ENCODE results near the gene PITRM1.

Gene PITRM1

GRCh38 chr10:3210251-3210877 lies 37.8 kb upstream of the PITRM1 start:
- Histone ChIP-seq H3K9me3 (ENCODE audit: low read length) (no peaks in the 10 kb centered on the region), H3K27ac (ENCODE audit: low read depth, low read length) (no peak overlapping the region), H3K9ac (ENCODE audit: low read length) (no peak overlapping the region), H3K36me3 (ENCODE audit: insufficient read depth, low read length) (no peaks in the 10 kb centered on the region), H3K27me3 (ENCODE audit: control insufficient read depth in 1 of 2, insufficient read depth in 2 of 2, low read length in 2 of 2) (no peaks in the 10 kb centered on the region), H3K4me3 (ENCODE audit: low read depth in 1 of 2, low read length in 2 of 2) (no peak overlapping the region), H3K4me1 (ENCODE audit: insufficient read depth, low read length) (peaks cover 20% of the 10 kb centered on the region)

DNA sequence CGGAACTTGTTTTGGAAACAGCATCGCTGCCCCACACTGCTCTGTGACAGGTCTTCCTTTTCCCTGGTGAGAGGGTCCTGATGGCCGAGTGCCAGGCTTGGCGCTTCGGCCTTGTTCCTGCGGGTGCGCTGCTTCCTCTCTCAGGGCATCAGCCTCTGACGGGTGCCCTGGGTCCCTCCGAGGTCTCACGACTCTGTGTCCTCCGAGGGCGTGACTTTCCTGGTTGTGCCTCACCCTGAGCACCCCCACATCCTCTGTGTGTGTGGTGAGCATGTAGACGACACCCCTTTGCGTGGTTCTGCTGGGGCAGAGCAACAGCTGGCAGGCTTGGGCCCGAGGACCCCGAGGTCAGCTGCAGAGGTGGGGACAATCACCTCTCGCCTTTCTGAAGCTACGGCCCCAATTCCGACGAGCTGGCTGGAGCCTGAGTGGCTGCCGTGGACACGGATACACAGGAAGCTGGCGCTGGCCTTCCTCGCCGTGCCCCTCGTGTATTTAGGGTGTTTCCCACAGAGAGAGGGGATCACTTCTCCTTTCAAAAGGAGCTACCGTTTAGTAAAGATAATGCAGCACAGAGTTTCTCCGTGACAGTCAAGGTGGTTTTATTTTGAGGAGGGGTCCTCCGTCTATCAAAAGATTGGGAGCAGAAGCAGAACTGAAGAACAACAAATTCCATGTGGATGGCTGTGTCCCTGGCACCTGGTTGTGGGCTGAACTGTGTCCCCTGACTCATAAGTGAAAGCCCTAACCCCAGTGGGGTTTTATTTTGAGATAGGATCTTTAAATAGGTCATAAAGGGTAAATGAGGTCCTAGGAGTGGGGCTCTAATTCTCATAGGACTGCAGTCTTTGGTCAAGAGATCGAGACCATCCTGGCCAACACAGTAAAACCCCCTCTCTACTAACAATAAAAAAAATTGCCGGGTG lies 36.2 kb upstream of the PITRM1 start:
- Histone ChIP-seq H3K4me1 (ENCODE audit: insufficient read depth, low read length) (peaks cover 10% of the 10 kb centered on the region), H3K27ac (ENCODE audit: low read depth, low read length) (no peak overlapping the region), H3K9me3 (ENCODE audit: low read length) (no peaks in the 10 kb centered on the region), H3K27me3 (ENCODE audit: control insufficient read depth in 1 of 2, insufficient read depth in 2 of 2, low read length in 2 of 2) (no peaks in the 10 kb centered on the region), H3K9ac (ENCODE audit: low read length) (no peak overlapping the region), H3K4me3 (ENCODE audit: low read depth in 1 of 2, low read length in 2 of 2) (no peak overlapping the region), H3K36me3 (ENCODE audit: insufficient read depth, low read length) (no peaks in the 10 kb centered on the region)

DNA sequence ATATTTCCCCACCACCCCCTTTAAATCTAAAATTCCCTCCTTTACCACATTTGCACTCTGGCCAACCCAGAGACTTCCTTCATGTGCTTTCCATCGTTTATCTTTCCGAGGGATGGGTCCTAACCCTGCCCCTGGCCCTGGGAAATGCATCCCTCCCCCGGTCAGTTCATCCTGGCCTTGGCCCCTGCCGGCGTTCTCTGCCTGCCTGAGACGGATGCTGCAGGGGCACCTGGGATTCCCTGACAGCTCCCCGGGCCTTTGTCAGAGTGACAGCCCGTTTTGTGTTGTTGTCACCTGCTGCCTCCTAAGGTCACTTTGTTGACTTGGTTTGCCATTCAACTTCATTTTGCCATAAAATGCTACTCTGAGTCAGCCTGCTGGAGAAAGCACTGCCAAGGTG lies 34.8 kb upstream of the PITRM1 start:
- H3K9me3 ChIP-seq (ENCODE audit: low read length) = no peaks in the 10 kb centered on the region
- no peak overlapping the region for H3K27ac ChIP-seq (ENCODE audit: low read depth, low read length)
- no peaks in the 10 kb centered on the region for H3K36me3 ChIP-seq (ENCODE audit: insufficient read depth, low read length)
- H3K9ac ChIP-seq (ENCODE audit: low read length) = no peak overlapping the region
- no peaks in the 10 kb centered on the region for H3K27me3 ChIP-seq (ENCODE audit: control insufficient read depth in 1 of 2, insufficient read depth in 2 of 2, low read length in 2 of 2)
- no peaks in the 10 kb centered on the region for H3K4me1 ChIP-seq (ENCODE audit: insufficient read depth, low read length)
- H3K4me3 ChIP-seq (ENCODE audit: low read depth in 1 of 2, low read length in 2 of 2) = no peak overlapping the region

GRCh38 chr10:3206511-3207157 lies 34.1 kb upstream of the PITRM1 start:
- Histone ChIP-seq H3K27ac (ENCODE audit: low read depth, low read length) (no peak overlapping the region), H3K4me3 (ENCODE audit: low read depth in 1 of 2, low read length in 2 of 2) (no peak overlapping the region), H3K4me1 (ENCODE audit: insufficient read depth, low read length) (no peaks in the 10 kb centered on the region), H3K9me3 (ENCODE audit: low read length) (no peaks in the 10 kb centered on the region), H3K27me3 (ENCODE audit: control insufficient read depth in 1 of 2, insufficient read depth in 2 of 2, low read length in 2 of 2) (no peaks in the 10 kb centered on the region), H3K9ac (ENCODE audit: low read length) (no peak overlapping the region), H3K36me3 (ENCODE audit: insufficient read depth, low read length) (no peaks in the 10 kb centered on the region)

GRCh38 chr10:3203972-3204371 lies 31.4 kb upstream of the PITRM1 start:
- Histone ChIP-seq H3K9ac (ENCODE audit: low read length) (no peak overlapping the region), H3K4me1 (ENCODE audit: insufficient read depth, low read length) (no peaks in the 10 kb centered on the region), H3K27me3 (ENCODE audit: control insufficient read depth in 1 of 2, insufficient read depth in 2 of 2, low read length in 2 of 2) (no peaks in the 10 kb centered on the region), H3K27ac (ENCODE audit: low read depth, low read length) (no peak overlapping the region), H3K36me3 (ENCODE audit: insufficient read depth, low read length) (no peaks in the 10 kb centered on the region), H3K9me3 (ENCODE audit: low read length) (no peaks in the 10 kb centered on the region), H3K4me3 (ENCODE audit: low read depth in 1 of 2, low read length in 2 of 2) (no peak overlapping the region)

DNA sequence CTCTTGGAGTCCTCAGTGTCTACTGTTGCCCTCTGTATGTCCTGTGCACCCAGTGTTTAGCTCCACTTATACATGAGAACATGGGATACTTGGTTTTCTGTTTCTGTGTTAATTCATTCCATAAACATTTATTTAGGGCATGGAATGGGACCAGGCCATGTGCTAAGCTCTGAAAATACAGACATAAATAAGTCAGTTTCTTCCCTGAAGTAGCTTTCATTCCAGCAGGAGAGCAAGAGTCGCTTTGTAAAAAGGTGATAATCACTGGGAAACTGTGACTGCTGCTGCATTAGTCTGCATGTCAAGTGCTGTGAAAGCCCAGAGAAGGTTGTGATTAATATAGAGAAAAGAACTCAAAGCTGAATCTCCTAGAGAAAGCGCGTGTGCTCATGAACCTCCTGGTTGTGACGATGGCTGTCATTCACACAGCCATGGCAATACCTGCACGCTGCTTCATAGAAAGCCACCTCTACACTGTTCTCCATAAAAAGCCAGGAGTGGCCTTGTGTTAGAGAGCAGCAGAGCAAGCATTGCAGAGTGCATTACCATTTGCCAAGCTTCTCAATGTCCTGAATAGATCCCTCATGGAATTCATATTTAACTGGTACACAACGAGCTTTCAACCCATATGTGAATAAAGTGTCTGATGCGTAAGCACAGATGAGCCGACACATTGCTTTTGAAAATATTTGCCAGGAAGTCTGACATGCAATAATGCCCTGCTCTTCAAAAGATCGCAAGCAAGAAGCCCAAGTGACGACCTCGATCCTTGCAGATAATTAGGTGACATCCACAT lies 30.6 kb upstream of the PITRM1 start:
- Histone ChIP-seq H3K36me3 (ENCODE audit: insufficient read depth, low read length) (no peaks in the 10 kb centered on the region), H3K27ac (ENCODE audit: low read depth, low read length) (no peak overlapping the region), H3K27me3 (ENCODE audit: control insufficient read depth in 1 of 2, insufficient read depth in 2 of 2, low read length in 2 of 2) (no peaks in the 10 kb centered on the region), H3K9ac (ENCODE audit: low read length) (no peak overlapping the region), H3K4me3 (ENCODE audit: low read depth in 1 of 2, low read length in 2 of 2) (no peak overlapping the region), H3K9me3 (ENCODE audit: low read length) (no peaks in the 10 kb centered on the region), H3K4me1 (ENCODE audit: insufficient read depth, low read length) (no peaks in the 10 kb centered on the region)

DNA sequence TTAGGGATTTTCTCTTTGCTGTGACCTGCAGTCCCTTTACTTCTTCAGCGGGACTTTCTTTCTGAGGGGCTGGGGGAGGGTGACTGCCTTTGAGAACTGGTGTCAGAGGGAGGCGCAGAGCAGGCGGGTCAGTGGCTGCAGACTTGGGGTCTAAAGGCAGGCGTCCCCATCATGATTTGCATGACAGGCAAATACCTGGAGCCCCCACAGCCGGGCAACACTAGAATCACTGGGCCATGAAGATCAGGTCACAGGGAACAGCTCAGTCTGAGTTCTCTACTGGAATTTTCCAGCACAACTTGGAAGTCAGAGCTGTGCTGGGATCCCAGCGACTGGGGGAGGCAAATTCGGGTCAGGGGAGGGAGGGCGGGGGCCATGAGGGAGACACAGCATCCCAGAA lies 29.2 kb upstream of the PITRM1 start:
- Histone ChIP-seq H3K9ac (ENCODE audit: low read length) (no peak overlapping the region), H3K36me3 (ENCODE audit: insufficient read depth, low read length) (no peaks in the 10 kb centered on the region), H3K27me3 (ENCODE audit: control insufficient read depth in 1 of 2, insufficient read depth in 2 of 2, low read length in 2 of 2) (no peaks in the 10 kb centered on the region), H3K4me3 (ENCODE audit: low read depth in 1 of 2, low read length in 2 of 2) (no peak overlapping the region), H3K27ac (ENCODE audit: low read depth, low read length) (no peak overlapping the region), H3K4me1 (ENCODE audit: insufficient read depth, low read length) (peaks cover 10% of the 10 kb centered on the region), H3K9me3 (ENCODE audit: low read length) (no peaks in the 10 kb centered on the region)

GRCh38 chr10:3199488-3199887 lies 26.9 kb upstream of the PITRM1 start:
- Histone ChIP-seq H3K4me3 (ENCODE audit: low read depth in 1 of 2, low read length in 2 of 2) (no peak overlapping the region), H3K9me3 (ENCODE audit: low read length) (no peaks in the 10 kb centered on the region), H3K4me1 (ENCODE audit: insufficient read depth, low read length) (peaks cover 11% of the 10 kb centered on the region), H3K36me3 (ENCODE audit: insufficient read depth, low read length) (no peaks in the 10 kb centered on the region), H3K9ac (ENCODE audit: low read length) (no peak overlapping the region), H3K27ac (ENCODE audit: low read depth, low read length) (no peak overlapping the region), H3K27me3 (ENCODE audit: control insufficient read depth in 1 of 2, insufficient read depth in 2 of 2, low read length in 2 of 2) (no peaks in the 10 kb centered on the region)

GRCh38 chr10:3198900-3199299 lies 26.3 kb upstream of the PITRM1 start:
- Histone ChIP-seq H3K9me3 (ENCODE audit: low read length) (no peaks in the 10 kb centered on the region), H3K4me1 (ENCODE audit: insufficient read depth, low read length) (peaks cover 11% of the 10 kb centered on the region), H3K36me3 (ENCODE audit: insufficient read depth, low read length) (no peaks in the 10 kb centered on the region), H3K27ac (ENCODE audit: low read depth, low read length) (no peak overlapping the region), H3K27me3 (ENCODE audit: control insufficient read depth in 1 of 2, insufficient read depth in 2 of 2, low read length in 2 of 2) (no peaks in the 10 kb centered on the region), H3K4me3 (ENCODE audit: low read depth in 1 of 2, low read length in 2 of 2) (no peak overlapping the region), H3K9ac (ENCODE audit: low read length) (no peak overlapping the region)

GRCh38 chr10:3197348-3198003 lies 24.9 kb upstream of the PITRM1 start:
- no peak overlapping the region for H3K9ac ChIP-seq (ENCODE audit: low read length)
- no peak overlapping the region for H3K27ac ChIP-seq (ENCODE audit: low read depth, low read length)
- H3K4me1 ChIP-seq (ENCODE audit: insufficient read depth, low read length) = peaks cover 11% of the 10 kb centered on the region
- no peaks in the 10 kb centered on the region for H3K36me3 ChIP-seq (ENCODE audit: insufficient read depth, low read length)
- no peaks in the 10 kb centered on the region for H3K9me3 ChIP-seq (ENCODE audit: low read length)
- H3K4me3 ChIP-seq (ENCODE audit: low read depth in 1 of 2, low read length in 2 of 2) = peak overlapping the region; percentile 9 to 14
- H3K27me3 ChIP-seq (ENCODE audit: control insufficient read depth in 1 of 2, insufficient read depth in 2 of 2, low read length in 2 of 2) = no peaks in the 10 kb centered on the region

Data from muscle layer of colon (tissue), 2 donors.